DMS53 treated with DMSO at 0.1 percent for 48 hours (cell line): ENCODE data around the gene DCHS1.
A peak's percentile ranks its signal among the peaks of the same experiment; 100 is the strongest.

ENCODE experiments used
- DNase-seq: peaks from one replicate; lab custom pipeline; 2025; ENCODE audit not compliant: unreplicated experiment; lab: John Stamatoyannopoulos, UW

DCHS1 gene

DNA sequence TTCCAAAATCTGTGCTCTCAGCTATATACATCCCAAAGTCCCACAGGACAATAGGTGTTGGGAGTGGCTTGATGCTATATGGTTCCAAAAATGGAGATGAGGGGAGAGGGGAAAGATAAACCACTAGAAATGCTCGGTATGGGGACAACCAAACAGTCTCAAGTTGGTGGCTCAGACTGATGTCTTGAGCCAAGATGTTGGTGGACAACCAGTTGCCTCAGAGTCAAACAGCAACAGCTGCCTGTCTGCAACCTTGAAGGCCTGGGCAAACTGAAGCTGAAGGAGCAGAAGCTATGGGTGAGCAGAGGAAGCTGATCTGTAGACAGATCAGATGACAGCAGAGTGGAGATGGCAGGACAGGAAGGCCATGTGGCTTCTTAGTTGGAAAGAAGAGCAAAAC lies 56.2 kb downstream of the DCHS1 start:
- no peak for DNase-seq

DNA sequence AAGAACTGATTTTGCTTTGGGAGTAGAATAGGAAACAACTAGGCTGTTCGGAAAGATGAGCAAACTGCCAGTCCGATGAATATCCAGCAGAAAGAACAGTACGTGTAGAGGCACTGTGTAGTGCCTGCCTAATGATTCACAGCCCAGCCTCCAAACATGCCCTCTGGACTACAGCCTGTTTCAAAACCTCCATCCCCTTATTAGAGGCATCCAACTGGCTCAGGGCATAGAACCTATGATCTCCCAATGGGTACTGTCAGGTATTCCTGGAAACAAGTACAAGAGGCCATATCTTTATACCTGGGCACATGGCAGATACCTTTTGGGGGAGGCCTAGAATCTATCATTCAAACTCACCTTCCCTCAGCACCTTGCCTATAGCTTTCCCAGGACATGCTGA lies 57.1 kb downstream of the DCHS1 start:
- DNase-seq, result no peak

GRCh38 chr11:6596239-6596877 lies 59.3 kb downstream of the DCHS1 start:
- no peak for DNase-seq

DNA sequence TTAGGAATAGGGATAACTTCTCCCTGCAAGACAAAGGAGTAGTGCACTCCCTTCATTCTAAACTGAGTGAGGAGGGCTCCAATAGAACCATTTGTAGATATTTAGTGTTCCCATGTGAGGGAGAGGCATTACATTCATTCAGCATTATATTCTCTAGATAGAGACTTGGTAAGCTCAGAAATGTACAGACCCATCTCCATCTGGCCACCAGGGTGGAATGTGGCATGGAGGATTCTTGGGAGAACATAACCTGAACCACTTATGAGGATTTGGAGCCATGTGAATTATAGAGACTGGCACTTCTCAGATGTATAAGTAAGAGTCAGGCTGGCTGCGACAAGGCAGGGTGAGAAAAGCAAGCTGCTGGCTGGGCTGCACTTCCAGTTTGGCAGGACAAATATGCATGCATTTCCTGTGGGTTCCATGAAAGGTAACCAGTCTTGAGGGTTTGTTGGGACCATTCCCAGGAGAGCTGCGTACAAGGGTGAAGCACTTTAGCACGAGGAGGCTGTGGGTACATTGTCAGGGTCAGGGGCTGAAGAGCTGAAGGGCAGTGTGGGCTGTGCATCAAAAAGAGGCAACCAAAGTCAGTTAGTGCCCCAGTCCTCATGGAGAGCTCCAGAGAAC lies 61.4 kb downstream of the DCHS1 start:
- DNase-seq, result no peak

- DNase-seq, result no peak
Measured at GRCh38 chr11:6588018-6588417, 67.6 kb downstream of the DCHS1 start.

DNA sequence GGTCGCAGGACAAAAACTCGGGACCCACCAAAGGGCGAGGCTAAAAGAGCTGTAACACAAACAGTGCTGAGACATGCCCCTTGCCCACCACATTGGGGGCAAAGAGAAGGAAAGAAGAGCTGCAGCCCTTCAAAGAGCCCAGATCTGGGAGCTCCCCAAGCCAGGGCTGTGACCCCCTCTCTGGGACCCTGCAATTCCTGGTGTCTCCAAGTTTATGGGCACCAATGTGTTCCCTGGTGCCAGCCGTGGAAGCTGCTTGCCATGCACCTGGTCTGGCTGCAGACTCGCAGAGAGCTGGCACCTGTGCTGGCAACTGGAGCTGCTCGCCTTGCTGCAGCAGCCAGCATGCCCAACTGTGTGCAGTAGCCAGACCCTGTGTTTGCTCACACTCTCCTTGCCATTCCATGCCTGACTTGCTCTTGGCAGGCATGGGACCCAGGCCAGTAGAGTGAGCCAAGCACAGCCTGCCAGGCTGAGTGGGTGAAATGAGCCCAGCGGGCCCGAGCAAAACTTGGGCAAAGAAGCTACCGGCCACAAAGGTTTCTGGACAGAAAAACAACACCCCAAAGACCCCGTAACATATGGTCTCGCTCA lies 68.2 kb downstream of the DCHS1 start:
- no peak for DNase-seq

DNA sequence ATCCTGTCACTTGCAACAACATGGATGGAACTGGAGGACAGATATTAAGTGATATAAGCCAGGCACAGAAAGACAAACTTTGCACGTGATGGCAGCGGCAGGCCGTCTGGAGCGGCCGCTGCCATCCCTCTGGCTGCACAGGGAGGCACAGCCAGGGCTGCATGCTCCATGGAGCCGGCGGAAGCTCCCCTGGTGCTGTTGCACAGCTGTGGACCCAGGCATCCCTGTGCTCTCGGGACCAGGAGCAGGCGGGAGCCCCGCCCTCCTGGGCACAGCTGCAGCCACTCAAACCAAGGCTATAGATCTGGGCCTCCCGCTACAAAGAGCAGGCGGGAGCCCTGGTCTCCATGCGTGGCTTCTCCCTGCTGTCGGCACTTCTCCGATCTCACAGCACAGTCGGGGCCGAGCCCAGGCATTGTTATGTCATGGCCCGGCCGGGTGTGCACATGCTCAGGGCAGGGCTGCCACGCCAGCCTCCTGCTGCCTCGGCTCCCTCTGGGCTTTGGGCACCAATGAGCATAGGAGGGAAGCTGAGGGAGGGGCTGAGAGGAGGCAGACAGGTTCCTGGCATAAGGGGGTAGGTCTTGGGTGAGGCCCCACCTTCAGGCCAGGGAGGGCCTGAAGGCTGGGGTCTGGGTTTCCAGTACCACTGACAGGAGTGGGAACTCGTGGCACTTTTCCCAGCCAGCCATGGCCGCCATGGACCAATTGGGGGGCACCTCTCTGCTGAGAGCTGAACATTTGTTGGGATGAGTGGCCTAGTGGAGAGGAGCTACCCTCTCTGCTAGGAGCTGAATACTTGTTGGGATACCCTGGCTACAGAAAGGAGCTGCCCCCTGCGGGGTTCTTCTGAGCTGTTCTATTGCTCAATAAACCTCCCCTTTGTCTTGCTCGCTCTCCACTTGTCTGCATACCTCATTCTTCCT lies 68.9 kb downstream of the DCHS1 start:
- peak; percentile 54 for DNase-seq

GRCh38 chr11:6584528-6584927 lies 71.1 kb downstream of the DCHS1 start:
- no peak for DNase-seq

GRCh38 chr11:6583584-6583983 lies 72.0 kb downstream of the DCHS1 start:
- no peak for DNase-seq

GRCh38 chr11:6579681-6580080 lies 75.9 kb downstream of the DCHS1 start:
- DNase-seq, result no peak

DNA sequence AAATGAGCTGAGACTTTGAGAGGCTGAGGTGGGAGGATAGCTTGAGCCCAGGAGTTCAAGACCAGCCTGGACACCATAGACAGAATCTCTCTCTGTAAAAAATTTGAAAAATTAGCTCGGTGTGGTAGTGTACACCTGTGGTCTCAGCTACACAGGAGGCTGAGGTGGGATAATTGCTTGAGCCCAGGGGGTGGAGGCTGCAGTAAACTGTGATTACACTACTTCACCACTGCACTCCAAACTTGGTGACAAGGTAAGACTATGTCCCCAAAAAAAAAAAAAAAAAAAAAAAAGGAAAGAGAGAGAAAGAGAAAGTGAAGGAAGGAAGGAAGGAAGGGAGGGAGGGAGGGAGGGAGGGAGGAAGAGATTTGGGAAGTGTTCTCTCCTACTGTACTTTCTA lies 77.5 kb downstream of the DCHS1 start:
- DNase-seq, result no peak

- DNase-seq, result no peak
Measured at GRCh38 chr11:6576471-6577373, 78.9 kb downstream of the DCHS1 start.

GRCh38 chr11:6574816-6575715 lies 80.5 kb downstream of the DCHS1 start:
- no peak for DNase-seq

GRCh38 chr11:6572215-6572614 lies 83.4 kb downstream of the DCHS1 start:
- DNase-seq, result no peak

DNA sequence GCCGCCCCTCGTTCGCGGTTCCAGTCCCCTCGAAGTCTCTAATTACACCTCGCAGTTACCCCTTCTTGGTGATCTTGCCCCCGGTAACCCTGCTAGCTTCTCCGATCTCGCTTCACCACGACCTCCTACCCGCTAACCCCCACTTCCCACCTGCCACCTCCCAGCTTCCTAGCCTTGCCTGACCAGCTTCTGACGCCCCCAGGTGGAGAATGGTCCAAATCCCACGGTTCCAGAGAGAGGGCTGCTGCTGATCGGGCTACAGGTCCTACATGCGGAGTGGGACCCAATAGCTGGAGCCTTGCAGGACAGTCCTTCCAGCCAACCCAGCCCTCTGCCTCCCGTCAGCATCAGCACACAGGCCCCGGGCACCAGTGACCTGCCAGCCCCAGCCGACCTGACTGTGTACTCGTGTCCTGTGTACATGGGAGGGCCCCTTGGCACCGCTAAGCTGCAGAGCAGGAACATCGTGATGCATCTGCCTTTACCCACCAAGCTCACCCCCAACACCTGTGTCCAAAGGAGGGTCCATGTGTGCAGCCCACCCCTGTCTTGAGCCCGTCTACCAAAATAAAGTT lies 84.1 kb downstream of the DCHS1 start:
- no peak for DNase-seq
